ENCODE results near the gene PXDN.
"Not testable (repeated sequence)": the region's sequence is repeated elsewhere in the genome, so short reads cannot be mapped to it uniquely, and the experiment has no call there.

Gene PXDN, protein sequence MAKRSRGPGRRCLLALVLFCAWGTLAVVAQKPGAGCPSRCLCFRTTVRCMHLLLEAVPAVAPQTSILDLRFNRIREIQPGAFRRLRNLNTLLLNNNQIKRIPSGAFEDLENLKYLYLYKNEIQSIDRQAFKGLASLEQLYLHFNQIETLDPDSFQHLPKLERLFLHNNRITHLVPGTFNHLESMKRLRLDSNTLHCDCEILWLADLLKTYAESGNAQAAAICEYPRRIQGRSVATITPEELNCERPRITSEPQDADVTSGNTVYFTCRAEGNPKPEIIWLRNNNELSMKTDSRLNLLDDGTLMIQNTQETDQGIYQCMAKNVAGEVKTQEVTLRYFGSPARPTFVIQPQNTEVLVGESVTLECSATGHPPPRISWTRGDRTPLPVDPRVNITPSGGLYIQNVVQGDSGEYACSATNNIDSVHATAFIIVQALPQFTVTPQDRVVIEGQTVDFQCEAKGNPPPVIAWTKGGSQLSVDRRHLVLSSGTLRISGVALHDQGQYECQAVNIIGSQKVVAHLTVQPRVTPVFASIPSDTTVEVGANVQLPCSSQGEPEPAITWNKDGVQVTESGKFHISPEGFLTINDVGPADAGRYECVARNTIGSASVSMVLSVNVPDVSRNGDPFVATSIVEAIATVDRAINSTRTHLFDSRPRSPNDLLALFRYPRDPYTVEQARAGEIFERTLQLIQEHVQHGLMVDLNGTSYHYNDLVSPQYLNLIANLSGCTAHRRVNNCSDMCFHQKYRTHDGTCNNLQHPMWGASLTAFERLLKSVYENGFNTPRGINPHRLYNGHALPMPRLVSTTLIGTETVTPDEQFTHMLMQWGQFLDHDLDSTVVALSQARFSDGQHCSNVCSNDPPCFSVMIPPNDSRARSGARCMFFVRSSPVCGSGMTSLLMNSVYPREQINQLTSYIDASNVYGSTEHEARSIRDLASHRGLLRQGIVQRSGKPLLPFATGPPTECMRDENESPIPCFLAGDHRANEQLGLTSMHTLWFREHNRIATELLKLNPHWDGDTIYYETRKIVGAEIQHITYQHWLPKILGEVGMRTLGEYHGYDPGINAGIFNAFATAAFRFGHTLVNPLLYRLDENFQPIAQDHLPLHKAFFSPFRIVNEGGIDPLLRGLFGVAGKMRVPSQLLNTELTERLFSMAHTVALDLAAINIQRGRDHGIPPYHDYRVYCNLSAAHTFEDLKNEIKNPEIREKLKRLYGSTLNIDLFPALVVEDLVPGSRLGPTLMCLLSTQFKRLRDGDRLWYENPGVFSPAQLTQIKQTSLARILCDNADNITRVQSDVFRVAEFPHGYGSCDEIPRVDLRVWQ (N-terminal part only)

DNA sequence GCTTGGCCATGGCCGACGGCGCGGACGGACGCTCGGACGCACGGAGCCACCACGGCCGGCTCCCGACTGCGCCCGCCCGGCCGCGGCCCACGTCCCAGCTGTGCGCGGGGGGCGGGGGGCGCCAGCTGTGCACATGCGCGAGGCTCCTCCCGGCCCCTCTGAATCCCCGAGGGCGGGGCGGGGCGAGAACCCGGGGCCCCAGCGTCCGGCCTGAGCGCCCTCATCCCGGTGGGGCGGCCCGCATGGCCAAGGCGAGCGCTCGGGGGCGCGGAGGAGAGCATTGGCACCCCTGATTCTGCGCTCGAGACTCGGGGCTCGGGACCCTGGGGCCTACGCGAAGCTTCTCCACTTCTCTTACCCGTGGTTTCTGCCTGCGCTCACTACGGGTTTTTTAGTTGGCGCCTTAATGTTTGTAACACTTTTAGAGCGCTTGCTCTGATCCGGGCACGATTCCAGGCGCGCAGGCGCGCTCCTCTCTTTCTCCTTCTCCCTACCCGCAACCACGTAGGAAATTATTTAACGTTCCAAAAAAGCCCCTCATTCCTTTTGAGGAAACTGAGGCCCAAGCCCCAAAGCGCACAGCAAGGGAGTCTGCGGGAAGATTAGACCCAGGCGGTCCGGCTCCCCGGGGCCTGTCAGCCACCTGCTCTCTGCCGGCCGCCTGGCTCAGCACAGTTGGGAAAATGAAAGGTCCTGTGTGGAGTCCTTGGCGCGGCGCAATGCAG, at the start of gene PXDN:
Gene PXDN (minus strand): TSS at position 70 of the 725 bp plus-strand sequence. CDS start 60 bp downstream, at position 10.
- no peak for DNase-seq

- DNase-seq, result no peak
These were observed 49.6 kb upstream of the PXDN start for GRCh38 chr2:1793868-1794445.

- DNase-seq, result no peak
These were observed 48.9 kb upstream of the PXDN start for GRCh38 chr2:1793001-1793867.

DNA sequence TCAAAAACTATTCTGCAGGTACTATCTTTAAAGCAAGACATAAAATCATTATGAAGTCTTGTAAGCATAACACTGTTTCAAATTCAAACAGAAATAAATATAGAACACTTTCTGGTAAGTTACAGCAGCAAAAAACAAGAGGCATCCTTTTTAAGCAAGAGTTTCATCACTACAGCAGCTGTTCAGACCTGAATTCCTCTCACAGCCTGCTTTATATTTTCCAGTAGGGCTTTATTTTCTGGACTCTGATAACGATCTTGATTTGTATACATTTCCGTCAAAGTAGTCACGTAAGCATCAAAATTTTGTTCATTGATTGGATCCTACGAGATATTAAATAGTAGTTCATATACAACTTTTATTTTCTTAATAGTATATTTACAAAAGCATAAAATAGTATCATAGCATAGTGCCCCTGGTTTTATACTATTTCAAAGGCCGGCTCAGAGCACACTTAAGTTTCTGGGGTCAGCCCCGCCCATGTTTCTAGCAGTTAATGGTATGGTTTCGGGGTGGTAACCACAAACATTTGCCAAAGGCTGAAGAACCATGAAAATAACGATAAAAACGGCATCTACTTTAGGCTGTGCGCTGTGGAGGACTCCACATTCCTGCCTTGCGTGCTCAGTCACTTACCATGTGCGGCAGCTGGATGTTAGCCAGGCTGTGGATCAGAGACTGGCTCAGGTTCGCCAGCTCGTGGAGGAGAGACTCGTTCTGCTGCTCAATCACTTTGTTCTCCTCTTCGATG, 47.5 kb upstream of the PXDN start:
- no peak for DNase-seq

- DNase-seq, result no peak
These were observed 46.8 kb upstream of the PXDN start for GRCh38 chr2:1791006-1791605.

- DNase-seq, result no peak
These were observed 46.2 kb upstream of the PXDN start for GRCh38 chr2:1790473-1790872.

- no peak for DNase-seq
These were observed 45.3 kb upstream of the PXDN start for GRCh38 chr2:1789610-1790009.

GRCh38 chr2:1788478-1788959, 44.2 kb upstream of the PXDN start:
- no peak for DNase-seq

DNA sequence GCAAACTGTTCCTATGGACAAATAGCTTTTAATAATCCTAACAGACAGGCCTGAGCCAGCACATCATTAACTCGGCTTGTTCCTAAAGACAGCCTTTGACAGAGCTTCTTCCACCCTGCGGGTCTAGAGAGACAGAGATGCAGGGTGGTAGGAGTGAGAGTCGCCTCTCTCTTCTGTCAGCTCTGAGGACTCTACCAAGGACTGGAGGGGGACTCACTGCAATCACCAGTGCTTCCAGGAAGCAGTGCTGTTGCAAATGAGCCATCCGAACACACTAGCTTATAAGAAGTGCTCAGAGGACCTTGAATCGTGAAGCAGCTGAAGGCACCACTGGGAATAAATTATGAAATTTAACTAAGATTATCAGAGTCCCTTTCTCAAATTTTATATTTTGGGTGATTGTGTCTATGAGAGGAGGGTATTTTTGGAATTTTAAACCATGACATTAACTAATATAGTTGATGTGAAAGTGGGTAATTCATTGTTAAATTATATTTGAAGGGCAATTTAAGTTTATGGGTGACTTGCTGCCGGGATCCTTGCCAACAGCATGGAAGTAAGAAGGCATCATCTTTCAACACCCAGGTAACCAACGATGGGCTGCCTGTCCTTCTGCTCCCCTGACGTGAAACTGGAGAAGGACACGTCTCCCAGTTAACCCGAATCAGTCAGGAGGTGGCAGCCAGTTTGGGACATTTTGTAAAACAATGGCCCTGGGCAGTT, 43.6 kb upstream of the PXDN start:
- no peak for DNase-seq

DNA sequence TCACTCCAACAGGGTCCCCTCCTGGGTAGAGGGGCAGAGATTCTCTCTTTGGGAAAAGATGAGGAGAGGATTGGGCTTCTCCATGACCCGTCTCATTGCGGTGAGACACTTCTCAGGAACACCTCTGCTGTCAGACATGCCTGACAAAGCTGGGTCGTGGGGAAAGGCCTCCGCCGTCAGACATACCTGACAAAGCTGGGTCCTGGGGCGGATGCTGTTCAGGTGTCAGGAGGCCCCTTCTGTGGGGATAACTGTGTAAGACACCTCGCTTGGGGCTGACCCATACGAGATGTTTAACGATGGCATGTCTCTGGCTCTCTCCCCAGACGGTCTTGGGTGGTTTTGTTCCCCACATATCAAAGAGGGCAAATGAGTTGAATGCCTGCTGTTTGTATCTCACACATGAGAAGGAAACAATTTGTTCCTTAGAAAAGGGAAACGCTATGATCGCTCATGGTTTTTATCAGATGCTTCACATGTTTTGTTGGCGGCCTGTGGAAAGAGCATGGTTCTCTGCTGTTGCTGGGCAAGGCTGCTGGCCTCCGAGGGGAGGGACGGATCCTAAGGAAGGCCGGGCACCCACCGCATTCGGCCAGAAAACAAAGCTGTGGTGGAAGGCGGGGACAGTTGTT, 40.8 kb upstream of the PXDN start:
- no peak for DNase-seq

DNA sequence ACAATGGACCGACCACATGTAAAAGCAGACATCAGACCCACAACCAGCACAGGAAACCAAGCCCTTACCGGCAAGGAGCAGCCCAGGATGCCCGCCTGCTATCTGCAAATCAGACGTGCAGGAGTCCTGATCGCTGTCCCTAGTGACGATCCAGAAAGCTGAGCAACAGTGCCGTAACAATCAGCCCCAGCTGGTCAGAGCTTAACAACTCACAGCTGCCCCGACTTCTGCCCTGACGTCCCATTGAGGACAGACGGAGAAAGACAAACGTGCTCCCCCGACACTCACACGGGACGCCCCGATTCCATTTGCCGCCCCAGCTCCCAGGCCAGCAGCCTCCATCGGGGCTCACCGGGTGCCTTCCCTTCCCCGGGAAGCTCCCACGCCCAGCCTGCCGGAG, 39.8 kb upstream of the PXDN start:
- peak in 1 of 2 donors; percentile 36 for DNase-seq

DNA sequence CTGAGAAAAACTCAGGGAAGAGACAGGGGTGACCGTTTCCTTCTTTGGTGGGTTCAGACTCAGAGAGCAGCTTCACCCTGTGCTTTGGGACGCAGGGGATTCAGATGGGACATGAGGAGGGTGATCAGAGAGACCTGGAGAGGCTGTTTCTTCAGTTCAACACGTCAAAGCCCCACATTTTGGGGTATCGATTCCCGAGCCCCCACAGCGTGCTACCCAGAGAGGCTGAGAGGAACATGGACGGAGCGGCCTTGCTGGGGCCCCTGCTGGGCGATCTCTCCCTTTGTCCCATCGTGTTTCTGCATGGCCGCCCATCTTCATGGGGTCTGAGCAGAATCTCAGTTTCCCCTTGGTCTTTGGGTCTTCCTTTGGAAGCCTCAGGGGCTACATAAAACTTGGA, 38.2 kb upstream of the PXDN start:
- no peak for DNase-seq

DNA sequence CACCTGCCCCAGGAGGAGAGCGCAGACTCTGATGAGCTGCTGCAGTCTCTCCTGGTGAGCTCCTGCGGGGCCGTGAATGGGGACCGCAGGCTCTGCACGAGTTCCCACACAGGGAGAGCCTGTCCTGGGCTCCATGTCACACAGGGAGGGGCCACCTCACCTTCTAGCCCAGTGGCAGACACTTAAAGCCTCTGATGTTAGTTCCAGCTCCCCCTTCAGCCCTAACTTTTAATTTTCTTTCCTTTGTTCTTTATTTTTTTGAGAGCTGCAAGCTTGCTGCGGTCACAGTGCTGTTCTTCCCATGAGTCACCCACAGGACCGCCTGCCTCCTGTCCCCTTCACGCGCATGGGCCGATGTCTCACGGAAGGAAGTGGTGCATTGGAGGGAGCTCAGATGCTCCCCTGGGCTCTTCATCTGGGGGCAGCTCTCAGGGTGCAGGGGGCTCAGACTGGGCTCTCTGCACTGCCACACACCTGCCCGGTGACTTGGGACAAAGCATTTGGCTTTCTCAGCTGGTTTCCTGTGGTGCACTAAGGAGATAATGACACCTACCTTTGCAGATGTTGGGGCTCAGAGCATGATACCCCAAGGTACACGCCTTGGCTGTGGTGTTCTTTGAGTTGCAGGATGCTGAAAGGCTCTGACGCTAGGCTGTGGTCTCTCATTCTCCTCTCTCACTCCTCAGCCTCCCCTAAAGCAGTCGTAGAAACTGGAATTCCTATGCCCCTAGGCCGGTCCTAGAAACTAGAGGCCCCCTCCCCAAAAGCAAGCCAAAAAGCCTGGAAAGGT, 37.2 kb upstream of the PXDN start:
- DNase-seq, result peak in 1 of 2 donors; percentile 54

GRCh38 chr2:1780693-1781092, 36.4 kb upstream of the PXDN start:
- no peak for DNase-seq

GRCh38 chr2:1780054-1780453, 35.7 kb upstream of the PXDN start:
- DNase-seq, result not testable (repeated sequence)

DNA sequence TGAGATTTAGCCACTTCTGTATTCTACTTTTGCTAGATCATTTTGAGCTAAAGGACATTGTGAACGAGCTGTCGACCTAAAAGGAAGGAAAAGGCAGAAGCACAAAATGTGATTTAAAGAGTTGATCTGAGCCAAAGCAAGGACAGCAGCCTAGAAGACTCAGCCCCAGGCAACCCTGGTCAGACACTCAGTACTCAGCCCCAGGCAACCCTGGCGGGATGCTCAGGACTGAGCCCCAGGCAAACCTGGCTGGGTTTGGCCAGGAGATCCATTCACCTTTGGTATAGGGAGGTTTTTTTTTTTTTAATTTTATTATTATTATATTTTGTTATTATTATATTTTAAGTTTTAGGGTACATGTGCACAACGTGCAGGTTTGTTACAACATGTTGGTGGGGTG, 34.3 kb upstream of the PXDN start:
- DNase-seq, result no peak

- DNase-seq, result no peak
These were observed 33.5 kb upstream of the PXDN start for GRCh38 chr2:1777781-1778180.
